Measurements from ENCODE around the gene MBLAC1.
"Not testable (repeated sequence)": the region's sequence is repeated elsewhere in the genome, so short reads cannot be mapped to it uniquely, and the experiment has no call there.

The MBLAC1 gene

GRCh38 chr7:100142461-100142860 is 15.7 kb downstream of the MBLAC1 start:
- TF ChIP-seq CTCF (IDR thresholded peaks at IDR 0.05; ENCODE audit: low read depth, low read length, missing control alignments), result no peak
- in situ Hi-C loops (cut with HindIII; ENCODE audit: low pct_ligation_motif_present, low sequenced_read_pairs), result no loop called here
- no peak overlapping the region for H3K27ac ChIP-seq
- no peak for DNase-seq
- no peaks in the 10 kb centered on the region for H3K36me3 ChIP-seq (replicated peaks)
- H3K4me3 ChIP-seq (ENCODE audit: low read depth, low read length), result no peak overlapping the region
- H3K27me3 ChIP-seq (replicated peaks), result no peaks in the 10 kb centered on the region

DNA sequence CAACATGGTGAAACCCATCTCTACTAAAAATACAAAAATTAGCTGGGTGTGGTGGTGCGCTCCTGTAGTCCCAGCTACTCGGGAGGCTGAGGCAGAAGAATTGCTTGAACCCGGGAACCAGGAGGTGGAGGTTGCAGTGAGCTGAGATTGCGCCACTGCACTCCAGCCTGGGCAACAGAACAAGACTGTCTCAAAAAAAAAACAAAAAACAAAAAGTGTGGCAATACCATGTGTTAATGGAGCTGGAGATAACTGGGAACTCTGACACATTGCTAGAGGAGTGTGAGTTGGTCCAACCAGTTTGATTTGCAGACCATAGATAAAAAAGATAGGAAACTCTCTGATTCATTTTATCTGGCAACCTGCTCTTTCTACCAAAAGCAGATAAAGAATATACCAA is 19.6 kb downstream of the MBLAC1 start:
- in situ Hi-C loops (cut with HindIII; ENCODE audit: low pct_ligation_motif_present, low sequenced_read_pairs), result not testable (repeated sequence)

DNA sequence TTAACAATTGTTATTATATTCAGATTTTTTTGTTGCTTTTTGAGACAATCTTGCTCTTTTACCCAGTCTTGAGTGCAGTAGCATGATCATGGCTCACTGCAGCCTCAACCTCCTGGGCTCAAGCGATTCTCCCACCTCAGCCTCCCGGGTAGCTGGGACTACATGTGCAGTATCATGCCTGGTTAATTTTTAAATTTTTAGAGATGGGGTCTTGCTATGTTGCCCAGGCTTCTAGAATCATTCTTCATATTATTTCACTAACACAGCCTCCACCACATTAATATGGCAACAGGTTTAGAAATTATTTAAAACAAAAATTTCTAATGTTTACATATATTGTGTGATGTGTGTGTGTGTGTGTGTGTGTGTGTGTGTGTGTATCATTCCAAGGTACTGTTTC is 20.5 kb downstream of the MBLAC1 start:
- no peak for DNase-seq
- Histone ChIP-seq H3K27me3 (replicated peaks) (no peaks in the 10 kb centered on the region), H3K36me3 (replicated peaks) (no peaks in the 10 kb centered on the region), H3K27ac (no peak overlapping the region), H3K4me3 (ENCODE audit: low read depth, low read length) (no peak overlapping the region)
- in situ Hi-C loops (cut with HindIII; ENCODE audit: low pct_ligation_motif_present, low sequenced_read_pairs), result no loop called here
- no peak for TF ChIP-seq CTCF (IDR thresholded peaks at IDR 0.05; ENCODE audit: low read depth, low read length, missing control alignments)

More for the DNA sequence above, 19.6 kb downstream of the MBLAC1 start:
- H3K36me3 ChIP-seq (replicated peaks); DNase-seq; H3K27me3 ChIP-seq (replicated peaks); H3K27ac ChIP-seq; H3K4me3 ChIP-seq (ENCODE audit: low read depth, low read length): not testable (repeated sequence)

GRCh38 chr7:100148225-100148558 is 21.4 kb downstream of the MBLAC1 start:
- no peak for DNase-seq
- peaks cover 1% of the 10 kb centered on the region for H3K36me3 ChIP-seq (replicated peaks)
- no peaks in the 10 kb centered on the region for H3K27me3 ChIP-seq (replicated peaks)
- no peak for TF ChIP-seq CTCF (IDR thresholded peaks at IDR 0.05; ENCODE audit: low read depth, low read length, missing control alignments)
- in situ Hi-C loops (cut with HindIII; ENCODE audit: low pct_ligation_motif_present, low sequenced_read_pairs), result no loop called here
- H3K27ac ChIP-seq, result no peak overlapping the region
- H3K4me3 ChIP-seq (ENCODE audit: low read depth, low read length), result peak overlapping the region; percentile 40

- peaks cover 7% of the 10 kb centered on the region for H3K36me3 ChIP-seq (replicated peaks)
- H3K4me3 ChIP-seq (ENCODE audit: low read depth, low read length), result peak within 1 kb of the TSS; percentile 98
- peak; percentile 99 for DNase-seq
- no peaks in the 10 kb centered on the region for H3K27me3 ChIP-seq (replicated peaks)
- in situ Hi-C loops (cut with HindIII; ENCODE audit: low pct_ligation_motif_present, low sequenced_read_pairs), result no loop called here
- peak within 1 kb of the TSS; percentile 34 for H3K27ac ChIP-seq
- TF ChIP-seq CTCF (IDR thresholded peaks at IDR 0.05; ENCODE audit: low read depth, low read length, missing control alignments), result no peak
Observed at GRCh38 chr7:100148559-100149328, 22.0 kb downstream of the MBLAC1 start, which contains the start of gene LAMTOR4. TSS of gene LAMTOR4 (plus strand) at chr7:100148918. CDS start at chr7:100148973, 55 bp downstream.

DNA sequence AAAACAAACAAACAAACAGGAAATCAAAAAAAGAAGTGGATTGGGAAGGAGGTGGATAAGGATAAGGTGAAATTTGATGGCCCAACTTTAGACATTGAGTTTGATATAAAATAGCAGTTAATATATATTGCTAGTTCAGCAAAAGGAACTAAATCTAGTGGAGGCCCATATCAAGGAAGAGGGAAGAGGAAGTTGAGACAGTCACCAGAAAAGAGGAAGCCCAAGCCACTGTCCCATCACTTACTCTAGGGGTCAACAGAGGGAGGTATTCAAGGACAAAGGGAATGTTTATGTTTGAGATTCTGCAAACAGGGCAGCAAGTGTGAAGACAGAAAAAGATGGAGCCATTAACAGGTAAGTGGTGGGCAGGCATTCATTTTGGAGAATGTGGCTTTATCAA is 25.6 kb downstream of the MBLAC1 start:
- H3K27ac ChIP-seq, result no peak overlapping the region
- TF ChIP-seq CTCF (IDR thresholded peaks at IDR 0.05; ENCODE audit: low read depth, low read length, missing control alignments), result no peak
- in situ Hi-C loops (cut with HindIII; ENCODE audit: low pct_ligation_motif_present, low sequenced_read_pairs), result no loop called here
- H3K27me3 ChIP-seq (replicated peaks), result no peaks in the 10 kb centered on the region
- peaks cover 39% of the 10 kb centered on the region for H3K36me3 ChIP-seq (replicated peaks)
- no peak overlapping the region for H3K4me3 ChIP-seq (ENCODE audit: low read depth, low read length)
- no peak for DNase-seq

All from brain microvascular endothelial cell (primary cell).